Smooth muscle cell (in vitro differentiated cells): ENCODE data around the gene S100A3. TPM values are rescaled to one million over a fixed set of nuclear protein-coding genes. Genes with fewer than 3 reads are reported as not detected.
A peak's percentile ranks its signal among the peaks of the same experiment; 100 is the strongest.

Source experiments
- DNase-seq: peaks from one replicate; lab custom pipeline; 2025; ENCODE audit not compliant: unreplicated experiment; lab: John Stamatoyannopoulos, UW
- H2AFZ ChIP-seq: fragments of 200-600 bp; sonication (generic); 2 replicates; pipeline ENCODE4 v1.6.0; 2016; ENCODE audit warnings: antibody characterized with exemption, low read depth, mild to moderate bottlenecking
- H3F3A ChIP-seq: fragments of 200-600 bp; sonication (generic); 2 replicates; pipeline ENCODE4 v1.6.0; 2017; ENCODE audit warnings: antibody characterized with exemption, low read depth
- H3K27ac ChIP-seq: fragments of 200-600 bp; sonication (generic); 2 replicates; pipeline ENCODE4 v1.5.1; 2016; ENCODE audit warnings: low read depth, mild to moderate bottlenecking
- H3K27me3 ChIP-seq: fragments of 200-600 bp; sonication (generic); 2 replicates; pipeline ENCODE4 v1.6.1; 2016; ENCODE audit warnings: low read depth, mild to moderate bottlenecking
- H3K36me3 ChIP-seq: fragments of 200-600 bp; sonication (generic); 2 replicates; pipeline ENCODE4 v1.5.1; 2016; ENCODE audit warnings: low read depth
- H3K4me1 ChIP-seq: fragments of 200-600 bp; sonication (generic); 2 replicates; pipeline ENCODE4 v1.5.1; 2016; ENCODE audit warnings: low read depth
- H3K4me2 ChIP-seq: fragments of 200-600 bp; sonication (generic); 2 replicates; pipeline ENCODE4 v1.6.0; 2016; ENCODE audit warnings: mild to moderate bottlenecking
- H3K4me3 ChIP-seq: fragments of 200-600 bp; sonication (generic); 2 replicates; pipeline ENCODE4 v1.5.1; 2016; ENCODE audit warnings: mild to moderate bottlenecking
- H3K79me2 ChIP-seq: fragments of 200-600 bp; sonication (generic); 2 replicates; pipeline ENCODE4 v1.6.0; 2016; ENCODE audit warnings: low read depth, mild to moderate bottlenecking
- H3K9ac ChIP-seq: fragments of 200-600 bp; sonication (generic); 2 replicates; pipeline ENCODE4 v1.6.0; 2016; ENCODE audit warnings: low read depth
- H3K9me3 ChIP-seq: fragments of 200-600 bp; sonication (generic); replicated peaks from 2 replicates; pipeline ENCODE4 v1.5.1; 2016; ENCODE audit warnings: low read depth
- H4K20me1 ChIP-seq: fragments of 200-600 bp; sonication (generic); 2 replicates; pipeline ENCODE4 v1.6.0; 2016; ENCODE audit warnings: low read depth
- CTCF ChIP-seq: fragments of 200-600 bp; sonication (generic); IDR thresholded peaks from 2 replicates; pipeline ENCODE4 v1.5.1; 2017; ENCODE audit warnings: borderline replicate concordance, mild to moderate bottlenecking, antibody characterized with exemption; ENCODE audit not compliant: insufficient read depth, poor library complexity, severe bottlenecking
- WGBS: methylation state at CpG from one replicate; pipeline ENCODE4 v1.1.7; 2016; ENCODE audit warnings: low lambda C conversion rate; 5-methylcytosine and 5-hydroxymethylcytosine counted together
- polyA plus RNA-seq: library from polyadenylated mRNA; unstranded; fragments of >200 nt; fragmentation: Nextera tagmentation; extraction: Ambion mirVana; gene quantifications from 2 replicates; pipeline ENCODE4 v1.2.1, GENCODE V29; 2016
- total RNA-seq: library from RNA; depleted of rRNA; stranded (reverse); fragments of >200 nt; gene quantifications from 2 replicates; pipeline ENCODE4 v1.2.3, GENCODE V29; 2014

S100A3 gene
- total and polyA plus RNA-seq, 2 experiments from 2014 or later, result 13.9 to 19.8 TPM

GRCh38 chr1:153537376-153537730 lies 11.7 kb downstream of the S100A3 start:
- Histone ChIP-seq H3K4me3 (no peak overlapping the region), H3K4me1 (peaks cover 16% of the 10 kb centered on the region), H3F3A (peaks cover 19% of the 10 kb centered on the region), H4K20me1 (peaks cover 6% of the 10 kb centered on the region), H3K9ac (no peak overlapping the region), H3K9me3 (no peaks in the 10 kb centered on the region), H3K27ac (no peak overlapping the region), H3K79me2 (peaks cover 10% of the 10 kb centered on the region), H2AFZ (no peak overlapping the region), H3K27me3 (no peaks in the 10 kb centered on the region), H3K36me3 (no peaks in the 10 kb centered on the region), H3K4me2 (no peak overlapping the region)
- no peak for DNase-seq
- WGBS, result 95% methylated on average over 6 of the region's 6 CpGs
- no peak for TF ChIP-seq CTCF

- Histone ChIP-seq H3K4me2 (peak overlapping the region; percentile 88), H2AFZ (no peak overlapping the region), H3K27ac (no peak overlapping the region), H3F3A (peaks cover 19% of the 10 kb centered on the region), H3K79me2 (peaks cover 10% of the 10 kb centered on the region), H3K36me3 (no peaks in the 10 kb centered on the region), H3K4me1 (peaks cover 16% of the 10 kb centered on the region), H3K9me3 (no peaks in the 10 kb centered on the region), H3K27me3 (no peaks in the 10 kb centered on the region), H4K20me1 (peaks cover 6% of the 10 kb centered on the region), H3K9ac (no peak overlapping the region), H3K4me3 (peak overlapping the region; percentile 61)
- no peak for DNase-seq
- 97% methylated on average over 9 of the region's 9 CpGs for WGBS
- no peak for TF ChIP-seq CTCF
Measured at GRCh38 chr1:153536671-153537375, 12.2 kb downstream of the S100A3 start.

GRCh38 chr1:153536012-153536670 lies 12.9 kb downstream of the S100A3 start:
- peaks cover 10% of the 10 kb centered on the region for H3K79me2 ChIP-seq
- peaks cover 16% of the 10 kb centered on the region for H3K4me1 ChIP-seq
- H3F3A ChIP-seq, result peaks cover 19% of the 10 kb centered on the region
- H3K9me3 ChIP-seq, result no peaks in the 10 kb centered on the region
- peak overlapping the region; percentile 61 for H3K4me3 ChIP-seq
- peaks cover 6% of the 10 kb centered on the region for H4K20me1 ChIP-seq
- H3K4me2 ChIP-seq, result peak overlapping the region; percentile 88
- DNase-seq, result no peak
- H3K36me3 ChIP-seq, result no peaks in the 10 kb centered on the region
- peak overlapping the region; percentile 61 for H2AFZ ChIP-seq
- no peaks in the 10 kb centered on the region for H3K27me3 ChIP-seq
- peak overlapping the region; percentile 69 for H3K9ac ChIP-seq
- peak overlapping the region; percentile 93 for H3K27ac ChIP-seq
- WGBS, result 34% methylated on average over 23 of the region's 38 CpGs
- TF ChIP-seq CTCF, result no peak
